Fibroblast of peridontal ligament (primary cell): Measurements from ENCODE around the gene TEX51.

Experiments used
- DNase-seq: peaks from one replicate; pipeline ENCODE4 v3.0.0-alpha.2; 2010; ENCODE audit errors: extremely low read depth

TEX51 gene

DNA sequence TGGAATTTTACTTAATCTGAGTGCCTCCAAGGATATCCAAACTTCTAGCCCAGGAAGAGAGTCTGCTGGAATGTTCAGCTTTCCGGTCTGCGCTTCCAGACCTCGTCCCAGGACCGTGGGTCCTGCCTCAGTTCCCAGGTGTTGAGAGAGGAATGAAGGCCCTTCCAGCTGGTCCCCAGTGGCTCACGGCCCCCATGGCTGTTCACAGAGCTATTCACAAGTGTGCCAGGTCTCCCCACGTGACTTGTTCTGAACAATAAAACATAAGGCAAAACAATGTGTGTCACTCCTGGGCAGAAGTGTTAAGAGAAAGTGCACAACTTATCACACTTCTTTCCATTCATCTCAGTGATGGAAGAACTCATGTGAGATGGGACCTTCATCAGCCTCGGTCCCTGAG, 20.1 kb upstream of the TEX51 start:
- no peak for DNase-seq

DNA sequence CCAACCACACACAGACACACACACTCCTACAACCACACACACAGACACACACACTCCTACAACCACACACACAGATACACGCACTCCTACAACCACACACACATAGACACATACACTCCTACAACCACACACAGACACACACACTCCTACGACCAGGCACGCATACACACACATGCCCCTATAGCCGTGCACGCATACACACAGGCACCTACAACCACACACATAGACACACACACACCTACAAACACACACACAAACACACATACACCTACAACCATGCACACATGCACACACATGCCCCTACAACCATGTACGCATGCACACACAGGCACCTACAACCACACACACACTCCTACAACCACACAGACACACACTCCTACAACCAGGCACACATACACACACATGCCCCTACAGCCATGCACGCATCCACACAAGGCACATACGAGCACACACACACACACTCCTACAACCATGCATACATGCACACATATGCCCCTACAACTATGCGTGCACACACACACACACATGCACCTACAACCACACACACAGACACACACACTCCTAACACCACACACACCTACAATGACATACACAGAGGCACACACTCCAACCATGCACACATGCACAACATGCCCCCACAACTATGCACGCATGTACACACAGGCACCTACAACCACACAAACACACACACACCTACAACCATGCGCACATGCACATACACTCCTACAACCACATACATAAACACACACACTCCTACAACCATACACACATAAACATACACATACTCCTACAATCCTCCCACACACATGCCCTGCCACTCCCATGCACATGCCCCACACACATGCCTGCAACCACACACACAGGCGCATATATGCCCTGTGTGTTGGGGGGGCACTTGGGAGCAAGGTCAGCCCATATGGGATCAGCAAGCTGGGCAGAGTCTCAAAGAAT, 19.1 kb upstream of the TEX51 start:
- DNase-seq: no peak

GRCh38 chr2:126880324-126880723, 18.4 kb upstream of the TEX51 start:
- no peak for DNase-seq

GRCh38 chr2:126880817-126881216, 17.9 kb upstream of the TEX51 start:
- DNase-seq: no peak

DNA sequence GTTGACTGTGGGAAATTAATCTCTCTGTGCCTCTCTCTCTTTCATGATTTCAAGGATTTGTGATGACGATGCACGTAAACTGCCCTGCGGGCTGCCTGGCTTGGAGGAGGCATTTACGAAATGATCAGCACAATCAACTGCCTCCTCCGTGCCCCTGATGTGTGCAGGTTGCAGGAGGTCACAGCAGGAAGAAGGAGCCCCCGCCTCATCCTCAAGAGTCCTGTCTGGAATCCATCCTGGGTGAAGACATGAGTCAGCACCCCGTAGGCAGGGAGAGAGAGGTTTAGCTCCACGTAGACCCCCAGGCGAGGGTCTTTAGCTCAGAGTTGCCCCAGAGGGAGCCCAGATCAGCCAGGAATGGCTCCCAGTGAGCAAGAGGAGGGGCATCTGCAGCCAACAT, 17.1 kb upstream of the TEX51 start:
- no peak for DNase-seq

- DNase-seq: no peak
Measured at GRCh38 chr2:126882181-126882580, 16.5 kb upstream of the TEX51 start.

DNA sequence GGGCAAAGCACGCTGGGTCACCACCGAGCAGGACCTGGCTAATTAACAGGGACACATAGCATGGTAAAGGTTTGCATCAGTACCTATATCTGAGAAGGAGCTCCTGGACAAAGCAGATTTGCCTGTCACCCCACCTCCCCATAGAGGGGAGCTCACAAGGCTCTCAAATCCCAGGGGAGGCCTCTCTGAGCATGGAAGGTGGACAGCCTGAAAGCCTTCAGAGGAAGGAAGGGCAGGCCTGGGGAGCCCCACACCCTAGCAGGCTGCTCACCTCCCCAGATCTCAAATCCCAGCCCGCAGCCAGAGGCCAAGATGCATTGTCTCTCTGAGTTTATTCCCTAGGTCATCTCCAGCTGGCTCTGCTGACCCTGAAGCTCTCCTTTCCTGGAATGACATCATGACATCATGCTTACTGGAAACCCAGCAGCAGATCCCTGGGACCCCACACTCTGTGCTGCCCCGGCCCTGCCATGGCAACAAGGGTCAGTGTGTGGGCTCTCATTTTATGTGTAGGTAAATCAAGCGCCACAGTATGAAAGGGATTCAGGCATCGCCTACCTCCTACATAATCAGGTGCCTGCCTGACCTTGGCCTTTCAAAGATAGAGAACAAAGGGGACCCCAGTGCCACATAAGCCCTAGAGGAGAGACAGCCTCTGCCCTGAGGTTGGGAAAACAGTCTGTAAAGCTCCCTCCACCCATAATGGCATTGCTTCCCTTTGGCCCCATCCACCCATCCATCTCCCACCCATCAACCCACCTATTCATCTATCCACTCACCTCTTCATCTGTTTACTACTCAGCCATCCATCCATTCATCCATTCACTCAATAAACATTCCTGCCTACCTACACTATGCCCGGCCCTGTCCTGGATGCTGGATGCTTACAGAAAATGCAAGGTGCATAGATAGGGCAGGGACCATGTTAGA, 15.7 kb upstream of the TEX51 start:
- DNase-seq: no peak

DNA sequence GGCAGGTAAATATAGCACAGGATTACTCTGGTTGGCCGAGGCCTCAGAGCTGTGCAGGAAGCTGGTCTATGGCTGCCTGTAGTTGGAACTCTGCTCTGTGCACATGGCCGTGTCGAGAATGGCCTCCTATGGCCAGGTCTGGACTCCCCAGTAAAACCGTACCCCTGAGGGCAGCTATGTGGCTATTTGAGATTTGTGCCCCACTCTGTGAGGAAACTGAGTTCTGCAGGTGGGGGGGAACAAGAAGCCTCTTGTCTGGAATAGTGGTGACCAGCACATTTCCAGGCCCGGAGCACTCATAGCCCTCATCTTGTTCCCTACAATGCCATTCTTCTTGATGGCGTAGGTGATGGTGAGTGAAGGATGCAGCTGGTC, 15.0 kb upstream of the TEX51 start:
- DNase-seq: no peak

DNA sequence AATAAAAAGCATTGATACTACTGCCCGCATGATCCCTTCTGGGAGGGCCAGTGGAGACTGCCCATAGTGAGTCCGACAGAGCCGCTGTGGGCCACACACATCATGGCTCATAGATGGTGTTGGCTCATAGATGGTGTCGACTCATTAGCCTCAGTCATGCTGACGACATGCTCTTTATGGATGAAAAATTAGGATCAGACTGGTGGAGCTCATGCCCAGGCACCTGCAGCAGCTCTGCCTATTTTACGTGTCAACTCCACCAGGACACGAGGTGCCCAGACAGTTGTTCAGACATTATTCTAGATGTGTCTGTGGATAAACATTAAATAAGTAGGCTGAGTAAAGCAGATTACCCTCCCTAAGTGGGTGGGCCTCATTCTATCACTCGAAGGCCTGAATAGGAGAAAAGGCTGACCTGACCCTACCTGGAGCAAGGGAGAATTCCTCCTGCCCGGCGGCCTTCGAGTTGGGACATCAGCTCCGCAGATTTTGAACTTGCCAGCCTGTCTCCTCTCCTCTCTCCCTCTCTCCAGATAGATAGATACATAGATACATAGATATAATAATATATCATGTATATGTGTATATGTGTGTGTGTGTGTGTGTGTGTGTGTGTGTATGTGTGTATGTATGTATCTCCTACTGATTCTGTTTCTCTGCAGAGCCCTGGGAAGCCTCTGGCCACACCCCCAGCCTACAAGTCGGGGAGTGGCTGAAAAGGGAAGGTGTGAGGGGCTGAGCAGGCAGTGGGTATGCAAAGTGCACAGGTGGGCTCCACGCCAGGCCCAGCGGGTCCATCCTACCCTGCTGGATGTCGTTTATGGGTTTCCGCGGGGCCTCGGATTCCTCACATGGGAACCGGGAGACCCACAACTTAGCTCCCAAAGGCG, 13.6 kb upstream of the TEX51 start:
- no peak for DNase-seq

- DNase-seq: no peak
Measured at GRCh38 chr2:126885751-126886210, 12.9 kb upstream of the TEX51 start.

DNA sequence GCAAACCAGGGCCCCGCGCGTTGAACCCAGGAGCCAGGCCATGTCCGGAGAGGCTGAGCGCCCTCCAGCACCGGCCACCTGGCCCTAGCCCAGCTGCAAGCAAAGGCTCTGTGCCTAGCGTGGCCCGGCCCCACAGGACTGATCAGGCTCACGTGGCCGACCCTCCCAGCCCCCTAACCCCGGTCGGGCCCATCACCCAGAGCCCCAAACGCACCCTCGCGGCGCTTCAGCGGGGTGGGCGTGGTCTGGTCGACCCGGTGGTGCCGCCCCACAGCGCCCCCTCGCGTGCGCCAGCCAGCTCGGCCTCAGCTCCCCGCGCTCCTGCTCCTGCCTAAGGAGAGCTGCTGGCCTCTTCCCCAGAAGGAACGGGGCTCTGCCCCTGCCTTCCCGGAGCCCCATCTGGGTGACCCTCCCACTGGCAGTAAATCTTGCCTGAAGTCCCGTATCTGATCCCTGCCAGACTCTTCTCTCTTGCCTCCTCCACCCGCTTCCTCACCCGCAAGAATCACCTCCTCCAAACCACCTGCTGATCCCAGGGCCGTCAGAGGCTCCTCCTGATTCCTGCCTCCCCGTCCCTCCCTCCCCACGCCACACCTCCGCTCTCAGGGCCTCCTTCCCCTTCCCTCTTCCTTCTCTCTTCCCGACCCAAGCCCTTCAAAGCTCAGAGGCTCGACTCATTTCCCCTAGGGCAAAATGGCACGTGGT, 12.3 kb upstream of the TEX51 start:
- DNase-seq: no peak

DNA sequence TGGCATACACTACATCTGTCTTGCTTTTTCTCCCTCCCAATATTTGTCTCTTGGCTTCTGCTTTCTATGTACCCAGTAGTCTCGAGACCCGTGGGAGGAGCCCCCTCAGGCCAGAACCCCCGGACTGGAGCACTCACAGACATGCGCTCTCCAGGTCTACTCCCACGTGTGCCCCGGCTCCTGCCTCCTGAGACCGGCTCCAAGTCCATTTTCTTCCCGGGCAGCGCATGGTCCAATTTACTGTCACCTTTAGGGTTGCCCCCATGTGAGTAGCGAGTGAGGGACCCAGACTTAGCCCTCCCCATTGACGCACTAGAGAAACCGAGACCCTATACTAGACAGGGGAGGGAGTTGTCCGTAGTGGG, 11.8 kb upstream of the TEX51 start:
- no peak for DNase-seq

DNA sequence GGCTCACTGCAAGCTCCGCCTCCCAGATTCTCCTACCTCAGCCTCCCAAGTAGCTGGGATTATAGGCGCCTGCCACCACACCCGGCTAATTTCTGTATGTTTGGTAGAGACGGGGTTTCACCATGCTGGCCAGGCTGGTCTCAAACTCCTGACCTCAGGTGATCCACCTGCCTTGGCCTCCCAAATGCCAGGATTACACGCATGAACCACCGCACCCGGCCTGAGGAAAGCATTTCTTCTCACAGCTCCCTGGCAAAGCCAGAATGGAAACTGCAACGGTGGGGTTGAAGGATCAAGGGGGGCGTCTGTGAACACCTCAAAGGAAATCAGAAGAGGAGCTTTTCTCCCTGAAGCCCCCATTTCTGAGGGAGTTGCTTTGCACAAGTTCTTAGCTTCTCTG, 11.2 kb upstream of the TEX51 start:
- no peak for DNase-seq

GRCh38 chr2:126888046-126888445, 10.6 kb upstream of the TEX51 start:
- DNase-seq: no peak

- DNase-seq: no peak
Measured at GRCh38 chr2:126889071-126889470, 9.6 kb upstream of the TEX51 start.

GRCh38 chr2:126889496-126890135, 9.1 kb upstream of the TEX51 start:
- no peak for DNase-seq

GRCh38 chr2:126890136-126890510, 8.6 kb upstream of the TEX51 start:
- DNase-seq: no peak

- DNase-seq: no peak
Measured at GRCh38 chr2:126890551-126891450, 7.9 kb upstream of the TEX51 start.

GRCh38 chr2:126891681-126892500, 6.8 kb upstream of the TEX51 start:
- no peak for DNase-seq
